Esophagus squamous epithelium (tissue), 5 donors: ENCODE data around the gene KIF26B. TPM values are rescaled to one million over a fixed set of nuclear protein-coding genes. Genes with fewer than 3 reads are reported as not detected.

Experiments used
- DNase-seq: peaks from one replicate; lab custom pipeline; 2025; lab: John Stamatoyannopoulos, UW
- H3K27ac ChIP-seq, 4 donors: fragments of 200-600 bp; sonication (generic); one replicate each; pipeline ENCODE4 v1.5.1; 2016 to 2019; ENCODE audit warnings: mild to moderate bottlenecking in 1 of 4
- H3K27me3 ChIP-seq, 4 donors: fragments of 200-600 bp; sonication (generic); 1 replicate in 3 of 4; 2 replicates in 1 of 4; pipeline versions ENCODE4 v1.5.1 to v1.6.0; 2017 to 2021; ENCODE audit warnings: antibody characterized with exemption in 1 of 4
- H3K36me3 ChIP-seq, 3 donors: fragments of 200-600 bp; sonication (generic); one replicate each; pipeline ENCODE4 v1.5.1; 2016 to 2019
- H3K4me1 ChIP-seq, 3 donors: fragments of 200-600 bp; sonication (generic); one replicate each; pipeline ENCODE4 v1.5.1; 2017 to 2019
- H3K4me3 ChIP-seq, 4 donors: fragments of 200-600 bp; sonication (generic); 1 replicate in 3 of 4; 2 replicates in 1 of 4; pipeline ENCODE4 v1.5.1; 2016 to 2019; ENCODE audit warnings: mild to moderate bottlenecking in 2 of 4, moderate library complexity in 1 of 4
- H3K9me3 ChIP-seq, 3 donors: fragments of 200-600 bp; sonication (generic); one replicate each; pipeline ENCODE4 v1.5.1; 2016 to 2019
- CTCF ChIP-seq, 6 experiments: fragments of 450-650 bp in 4 of 6; fragments of 200-600 bp in 2 of 6; sonication (generic) in 2 of 6; IDR thresholded peaks; one replicate each; pipeline ENCODE4 v1.5.1; 2016 to 2019; ENCODE audit warnings: antibody characterized with exemption in 6 of 6, mild to moderate bottlenecking in 4 of 6, moderate library complexity in 4 of 6
- POLR2A ChIP-seq, 4 donors: fragments of 450-650 bp; IDR thresholded peaks; one replicate each; pipeline ENCODE4 v1.6.1; 2017; ENCODE audit warnings: antibody characterized with exemption in 4 of 4, mild to moderate bottlenecking in 4 of 4, moderate library complexity in 3 of 4
- WGBS, 2 donors: methylation state at CpG; one replicate each; pipeline ENCODE4 v1.1.5; 2018; 5-methylcytosine and 5-hydroxymethylcytosine counted together
- intact Hi-C: fragments of 100-400 bp; cut with DNase I; formaldehyde crosslinking; loops from one replicate; pipeline ENCODE4 v1.15.0; 2022
- total RNA-seq, 4 donors: library from RNA; depleted of rRNA; stranded (reverse); fragments of >200 nt; gene quantifications; one replicate each; pipeline ENCODE4 v1.1.0, GENCODE V29; 2016
- donor health status: DM: yes; HTN: yes; CAD: no.

KIF26B gene
- total RNA-seq, 4 donors from 2014 or later = 0.23 to 2.7 (median 1.0) TPM

GRCh38 chr1:245466261-245466660 lies 311.5 kb downstream of the KIF26B start:
- no peak overlapping the region for H3K27ac ChIP-seq
- peaks cover 0 to 10% (median 0%) of the 10 kb centered on the region in 4 donors for H3K27me3 ChIP-seq
- H3K4me1 ChIP-seq = no peaks in the 10 kb centered on the region
- no peak for DNase-seq
- no peak for TF ChIP-seq CTCF (IDR thresholded peaks at IDR 0.05)
- TF ChIP-seq POLR2A (IDR thresholded peaks at IDR 0.05) = no peak
- intact Hi-C loops = no loop called here
- H3K4me3 ChIP-seq = no peak overlapping the region
- H3K9me3 ChIP-seq = no peaks in the 10 kb centered on the region
- WGBS, 2 donors = 51 to 65% methylated on average over 5 to 7 of the region's 7 CpGs
- H3K36me3 ChIP-seq = no peaks in the 10 kb centered on the region

GRCh38 chr1:245467804-245468203 lies 313.0 kb downstream of the KIF26B start:
- no peak for TF ChIP-seq CTCF (IDR thresholded peaks at IDR 0.05)
- 88 to 94% methylated on average over 1 of the region's 1 CpG for WGBS, 2 donors
- intact Hi-C loops = no loop called here
- H3K9me3 ChIP-seq = no peaks in the 10 kb centered on the region
- no peak overlapping the region for H3K27ac ChIP-seq
- no peak for DNase-seq
- H3K27me3 ChIP-seq = peaks cover 0 to 6% (median 0%) of the 10 kb centered on the region in 4 donors
- no peak overlapping the region for H3K4me3 ChIP-seq
- H3K36me3 ChIP-seq = no peaks in the 10 kb centered on the region
- H3K4me1 ChIP-seq = no peaks in the 10 kb centered on the region

GRCh38 chr1:245469006-245469405 lies 314.2 kb downstream of the KIF26B start:
- TF ChIP-seq CTCF (IDR thresholded peaks at IDR 0.05) (no peak), POLR2A (IDR thresholded peaks at IDR 0.05) (no peak)

GRCh38 chr1:245469734-245470133 lies 314.9 kb downstream of the KIF26B start:
- no peak overlapping the region for H3K4me3 ChIP-seq
- no peak for DNase-seq
- no peak for TF ChIP-seq CTCF (IDR thresholded peaks at IDR 0.05)
- no peak for TF ChIP-seq POLR2A (IDR thresholded peaks at IDR 0.05)
- no peaks in the 10 kb centered on the region for H3K4me1 ChIP-seq
- H3K9me3 ChIP-seq = no peaks in the 10 kb centered on the region
- 88 to 90% methylated on average over 6 of the region's 6 CpGs for WGBS, 2 donors
- no peak overlapping the region for H3K27ac ChIP-seq
- no peaks in the 10 kb centered on the region for H3K27me3 ChIP-seq
- no peaks in the 10 kb centered on the region for H3K36me3 ChIP-seq
- intact Hi-C loops = no loop called here

More at GRCh38 chr1:245469006-245469405, 314.2 kb downstream of the KIF26B start:
- H3K36me3 ChIP-seq = no peaks in the 10 kb centered on the region
- no peak overlapping the region for H3K27ac ChIP-seq
- intact Hi-C loops = no loop called here
- H3K4me3 ChIP-seq = no peak overlapping the region
- H3K4me1 ChIP-seq = no peaks in the 10 kb centered on the region
- no peak for DNase-seq
- no peaks in the 10 kb centered on the region for H3K27me3 ChIP-seq
- H3K9me3 ChIP-seq = no peaks in the 10 kb centered on the region
- WGBS, 2 donors = 79 to 87% methylated on average over 5 to 6 of the region's 6 CpGs

GRCh38 chr1:245475126-245475525 lies 320.3 kb downstream of the KIF26B start:
- no peak overlapping the region for H3K27ac ChIP-seq
- H3K4me3 ChIP-seq = no peak overlapping the region
- DNase-seq = no peak
- H3K4me1 ChIP-seq = no peaks in the 10 kb centered on the region
- 71 to 77% methylated on average over 6 to 7 of the region's 7 CpGs for WGBS, 2 donors
- intact Hi-C loops = no loop called here
- H3K36me3 ChIP-seq = no peaks in the 10 kb centered on the region
- H3K9me3 ChIP-seq = no peaks in the 10 kb centered on the region
- no peak for TF ChIP-seq CTCF (IDR thresholded peaks at IDR 0.05)
- TF ChIP-seq POLR2A (IDR thresholded peaks at IDR 0.05) = no peak
- H3K27me3 ChIP-seq = no peaks in the 10 kb centered on the region
